HG03469 (cell line): ENCODE data around the gene ASCC1.

Source experiments
- ATAC-seq: cut with Tn5 transposase; IDR thresholded peaks from one replicate; pipeline ENCODE4 v1.9.1; 2021; ENCODE audit warnings: mild to moderate bottlenecking, moderate library complexity, moderate number of reproducible peaks; ENCODE audit not compliant: unreplicated experiment

The ASCC1 gene

DNA sequence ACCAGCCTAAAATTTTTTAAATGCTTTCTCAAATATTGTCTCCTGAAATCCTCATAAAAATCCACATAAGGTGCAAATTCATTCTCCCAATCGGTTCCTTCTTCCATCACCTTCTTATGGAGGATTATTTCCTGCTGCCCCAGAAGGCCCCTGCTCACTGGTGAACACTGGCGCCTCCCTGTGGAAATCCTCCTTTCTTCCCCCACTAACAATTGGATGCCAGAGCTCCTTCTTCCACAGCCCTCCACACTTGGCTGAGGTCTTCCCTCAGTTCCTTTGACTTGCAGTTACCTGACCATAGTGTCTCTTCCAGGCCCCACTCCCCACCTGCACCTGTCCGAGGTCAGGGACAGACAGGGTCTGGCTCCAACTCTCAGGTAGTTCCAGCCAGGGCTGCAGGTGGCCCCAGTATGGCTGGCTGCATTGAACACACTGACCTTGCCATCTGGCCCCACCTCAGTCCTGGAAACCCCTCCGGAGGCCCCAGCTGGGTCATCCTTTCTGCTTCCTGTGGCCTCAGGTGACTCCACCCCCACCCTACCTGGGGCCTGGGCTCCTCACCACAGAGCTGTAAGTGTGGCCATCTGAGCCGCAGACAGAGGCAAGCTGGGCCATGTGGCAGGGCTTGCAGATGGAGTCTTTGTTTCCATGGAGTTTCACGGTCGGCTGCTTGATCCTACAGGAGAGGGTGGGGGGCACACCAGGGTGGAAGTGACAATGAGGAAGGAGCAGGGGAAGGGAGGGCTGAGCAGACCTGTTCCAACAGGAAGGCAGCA is 146.1 kb downstream of the ASCC1 start:
- no peak for ATAC-seq

GRCh38 chr10:72068901-72069446 is 147.1 kb downstream of the ASCC1 start:
- ATAC-seq = no peak

DNA sequence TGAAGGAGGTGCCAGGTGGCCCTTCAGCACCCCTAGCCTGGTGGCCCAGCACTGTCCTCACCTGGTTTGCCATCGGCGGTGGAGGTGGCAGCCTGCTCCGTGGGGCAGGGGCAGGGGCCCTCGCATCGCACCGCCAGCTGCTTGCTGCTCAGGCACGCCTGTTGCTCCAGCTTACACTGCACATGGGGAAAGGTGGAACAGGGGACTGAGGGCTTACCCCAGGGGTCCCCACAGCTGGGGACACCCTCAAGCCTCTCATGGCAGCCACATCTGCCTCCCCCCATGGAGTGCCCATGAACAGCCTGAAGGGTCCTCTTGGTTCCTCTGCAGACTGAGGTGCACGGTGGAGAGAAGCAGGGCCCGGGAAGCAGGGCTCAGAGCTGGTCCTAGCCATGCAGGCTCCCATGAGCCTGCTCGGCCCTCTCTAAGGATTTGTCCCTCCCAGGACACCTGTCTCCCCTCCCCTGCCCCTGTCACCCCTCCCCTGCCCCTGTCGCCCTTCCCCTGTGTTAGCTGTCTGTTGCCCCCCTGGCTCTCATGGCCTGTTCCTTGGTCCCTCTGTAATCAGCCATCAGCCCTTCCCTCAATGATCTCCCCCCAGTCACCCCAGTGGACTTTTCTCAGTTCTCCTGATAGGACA is 147.8 kb downstream of the ASCC1 start:
- no peak for ATAC-seq

- ATAC-seq = no peak
These were observed 148.5 kb downstream of the ASCC1 start for GRCh38 chr10:72067463-72068125.

GRCh38 chr10:72066318-72067284 is 149.5 kb downstream of the ASCC1 start:
- ATAC-seq = no peak

- ATAC-seq = no peak
These were observed 150.5 kb downstream of the ASCC1 start for GRCh38 chr10:72065439-72066025.

GRCh38 chr10:72063703-72064391 is 152.2 kb downstream of the ASCC1 start:
- ATAC-seq = no peak

DNA sequence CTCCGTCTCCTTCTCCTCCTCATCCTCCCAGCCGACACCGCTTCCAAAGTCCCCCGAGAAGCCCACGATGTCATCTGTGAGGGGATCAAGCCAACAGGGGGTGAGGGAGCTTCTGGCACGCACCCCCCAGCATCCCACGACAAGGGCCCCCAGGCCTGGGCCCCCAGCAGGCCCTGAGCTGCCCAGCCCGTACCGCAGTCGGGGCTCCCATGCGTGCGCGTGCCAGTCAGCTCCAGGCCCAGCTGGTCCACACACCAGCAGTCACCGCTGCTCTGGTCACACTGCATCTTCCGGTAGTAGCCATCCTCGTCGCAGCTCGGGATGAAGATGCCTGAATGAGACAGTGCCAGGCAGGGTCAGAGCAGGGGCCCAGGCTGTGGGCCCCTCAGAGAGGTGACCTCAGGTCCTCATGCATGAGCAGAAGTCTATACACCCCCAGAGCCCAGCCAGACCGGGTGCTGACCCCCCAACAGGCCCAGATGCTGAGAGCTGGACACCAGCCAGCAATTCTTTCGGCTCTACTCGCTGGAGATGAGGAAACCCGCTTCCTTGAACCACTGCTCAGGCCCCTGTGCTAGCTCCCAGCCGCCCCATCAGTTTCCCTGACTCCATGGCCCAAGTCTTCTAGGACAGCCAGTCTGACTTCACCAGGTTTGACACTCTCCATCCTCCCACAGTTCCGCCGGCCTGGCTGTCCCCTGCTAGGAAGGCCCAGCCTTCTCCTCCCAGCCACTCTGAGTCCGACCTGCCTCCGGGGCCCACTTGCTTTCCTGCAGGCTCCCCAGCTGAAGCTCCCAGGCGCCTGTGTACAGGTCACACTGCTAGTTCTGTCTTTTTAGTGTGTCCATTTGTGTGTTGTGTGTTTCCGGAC is 153.0 kb downstream of the ASCC1 start:
- ATAC-seq = no peak

DNA sequence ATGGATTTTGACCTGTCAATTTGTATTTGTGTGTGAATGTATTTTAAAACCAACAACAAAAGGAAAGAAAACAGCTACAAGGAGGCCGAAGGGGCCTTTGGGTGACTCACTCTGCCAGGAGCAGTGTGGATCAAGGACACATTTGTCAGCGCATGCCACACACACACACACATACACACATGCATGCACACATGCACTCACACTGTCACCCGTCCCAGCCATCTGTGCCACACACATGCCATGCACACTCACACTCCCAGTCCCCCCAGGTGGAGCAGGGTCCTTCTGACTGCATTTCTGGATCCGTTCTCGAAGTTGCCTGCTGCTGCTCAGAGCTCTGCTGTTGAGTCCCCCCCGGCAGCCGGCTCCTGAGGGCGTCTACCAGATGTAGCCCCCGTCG is 153.7 kb downstream of the ASCC1 start:
- no peak for ATAC-seq

- ATAC-seq = no peak
These were observed 154.1 kb downstream of the ASCC1 start for GRCh38 chr10:72061930-72062329.

DNA sequence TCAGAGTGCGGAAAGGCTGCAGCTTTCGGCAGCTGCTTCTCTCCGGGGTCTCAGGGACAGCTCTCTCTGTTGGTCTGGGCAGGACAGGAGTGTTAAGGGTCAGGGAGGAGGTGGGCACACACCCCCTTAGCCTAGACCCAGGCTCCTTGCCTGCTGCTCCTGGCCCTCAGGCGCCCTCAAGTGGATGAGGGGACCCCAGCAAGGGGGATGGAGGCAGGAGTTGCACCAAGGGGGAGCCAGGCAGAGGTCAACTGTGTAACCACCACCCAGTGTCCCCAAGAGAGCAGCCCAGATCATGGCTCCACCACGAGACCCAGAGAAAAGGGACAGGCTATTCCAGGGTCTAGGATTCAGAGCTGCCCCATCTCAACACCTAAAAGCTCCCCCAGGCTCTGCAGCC is 154.6 kb downstream of the ASCC1 start:
- ATAC-seq = no peak

- no peak for ATAC-seq
These were observed 155.9 kb downstream of the ASCC1 start for GRCh38 chr10:72059843-72060822.

DNA sequence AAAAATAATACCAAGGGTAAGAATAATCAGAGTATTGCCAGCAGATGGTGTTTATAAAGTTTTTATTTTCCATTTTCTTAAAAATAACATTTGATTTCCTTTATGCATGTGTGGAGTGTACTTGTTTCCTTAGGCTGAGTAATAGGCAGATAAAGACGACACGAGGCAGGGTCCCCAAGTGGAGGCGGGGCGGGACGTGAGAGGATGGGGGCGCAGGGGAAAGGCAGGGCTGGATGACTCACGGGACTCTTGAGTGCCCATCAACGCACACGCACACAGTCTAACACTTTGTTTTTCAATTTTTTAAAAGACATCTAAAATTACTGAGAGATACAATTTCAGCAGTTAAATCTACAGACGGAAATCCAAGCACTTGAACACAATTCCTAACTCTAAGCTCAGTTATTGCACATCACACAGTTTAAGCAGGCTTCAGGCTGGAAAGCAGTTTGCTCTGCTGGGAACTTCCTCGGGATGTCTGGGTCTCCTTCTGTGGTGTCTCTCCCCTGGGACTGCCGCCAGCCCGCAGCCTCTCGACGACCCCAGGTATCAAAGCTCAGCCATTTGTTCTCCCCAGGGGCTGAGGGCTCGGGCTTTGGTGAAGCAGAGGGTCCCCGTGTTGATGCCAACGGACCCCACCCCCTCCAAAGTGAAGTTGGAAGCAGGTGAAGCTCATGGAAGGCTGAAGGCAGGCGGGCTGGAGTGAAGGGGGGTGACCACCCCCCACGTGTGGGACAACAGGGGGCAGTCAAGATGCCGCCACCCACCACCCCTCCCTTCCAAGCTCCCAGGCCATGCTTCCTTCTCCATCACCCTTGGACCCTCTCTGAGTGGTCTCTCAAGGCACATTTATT is 156.9 kb downstream of the ASCC1 start:
- no peak for ATAC-seq

- no peak for ATAC-seq
These were observed 157.7 kb downstream of the ASCC1 start for GRCh38 chr10:72058347-72058898.

GRCh38 chr10:72056932-72057751 is 158.9 kb downstream of the ASCC1 start:
- no peak for ATAC-seq
